ENCODE data around the gene TRIM2.

The TRIM2 gene

DNA sequence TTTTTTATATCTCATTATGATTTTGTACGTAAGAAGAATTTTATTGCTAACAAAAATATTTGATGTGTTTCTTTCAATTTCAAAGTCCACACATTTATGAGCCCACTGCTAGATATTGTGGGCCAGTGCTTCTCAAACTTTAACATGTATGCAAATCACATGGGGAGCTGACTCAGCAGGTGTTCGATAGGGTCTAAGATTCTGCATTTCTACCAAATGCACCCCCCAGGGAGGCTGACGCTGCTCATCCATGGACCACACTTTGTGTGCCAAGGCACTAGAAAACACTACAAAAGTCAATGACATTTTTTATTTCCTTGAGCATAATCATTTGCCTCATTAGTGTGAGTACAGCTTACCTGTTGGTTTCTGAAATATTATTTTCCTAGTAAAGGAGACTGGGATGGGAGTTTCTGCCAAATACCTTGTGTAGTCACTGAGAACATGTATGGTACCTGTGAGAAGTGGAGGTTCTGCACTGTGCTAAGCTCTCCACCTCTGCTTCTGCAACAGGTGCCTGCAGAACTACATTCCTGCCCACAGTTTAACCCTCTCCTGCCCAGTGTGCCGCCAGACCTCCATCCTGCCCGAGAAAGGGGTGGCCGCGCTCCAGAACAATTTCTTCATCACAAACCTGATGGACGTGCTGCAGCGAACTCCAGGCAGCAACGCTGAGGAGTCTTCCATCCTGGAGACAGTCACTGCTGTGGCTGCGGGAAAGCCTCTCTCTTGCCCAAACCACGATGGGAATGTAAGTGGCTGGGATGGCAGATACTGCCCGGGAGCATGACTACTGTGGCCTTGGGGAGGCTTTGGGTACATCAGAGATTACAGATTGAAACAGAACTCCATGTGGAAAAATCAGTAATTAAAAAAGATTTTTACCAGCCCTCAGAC is 71.4 kb downstream of the TRIM2 start:
- DNase-seq (ENCODE audit: low read depth), result no peak

DNA sequence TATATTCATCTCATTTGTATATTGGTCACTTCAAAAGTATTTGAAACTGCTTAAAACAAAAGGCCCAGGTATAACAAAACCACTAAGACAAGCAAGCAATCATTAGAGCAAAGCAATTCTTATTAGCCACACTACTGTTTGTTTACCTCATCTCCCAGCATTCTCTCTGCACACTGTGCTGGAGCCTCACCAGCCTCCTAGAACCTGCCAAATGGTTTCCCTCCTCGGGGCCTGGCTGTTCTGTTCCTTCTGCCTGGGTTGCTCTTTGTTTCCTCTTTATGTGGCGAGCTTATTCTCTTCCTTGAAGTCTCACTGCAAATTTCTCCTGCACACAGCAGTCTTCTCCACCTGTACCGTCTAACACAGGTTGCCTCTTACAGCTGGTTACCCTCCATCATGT is 72.7 kb downstream of the TRIM2 start:
- no peak for DNase-seq (ENCODE audit: low read depth)

DNA sequence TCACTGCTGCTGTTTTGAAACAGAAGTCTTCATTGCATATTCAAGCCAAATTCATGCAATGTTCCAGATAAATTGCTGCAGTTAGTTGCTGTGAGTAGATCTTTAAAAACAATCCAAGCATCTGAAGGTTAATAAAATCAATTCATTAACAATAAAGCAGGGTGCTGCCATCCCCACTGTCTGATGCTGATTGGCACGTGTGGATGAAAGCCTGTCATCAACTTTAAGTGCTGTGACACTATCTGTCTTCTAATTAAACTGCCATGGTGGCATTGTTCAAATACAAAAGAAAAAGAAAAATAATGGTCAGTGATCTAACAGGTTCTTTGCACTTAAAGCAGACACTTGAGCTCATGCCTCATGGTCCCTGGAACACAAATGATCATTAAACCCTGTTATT is 77.2 kb downstream of the TRIM2 start:
- DNase-seq (ENCODE audit: low read depth), result no peak

DNA sequence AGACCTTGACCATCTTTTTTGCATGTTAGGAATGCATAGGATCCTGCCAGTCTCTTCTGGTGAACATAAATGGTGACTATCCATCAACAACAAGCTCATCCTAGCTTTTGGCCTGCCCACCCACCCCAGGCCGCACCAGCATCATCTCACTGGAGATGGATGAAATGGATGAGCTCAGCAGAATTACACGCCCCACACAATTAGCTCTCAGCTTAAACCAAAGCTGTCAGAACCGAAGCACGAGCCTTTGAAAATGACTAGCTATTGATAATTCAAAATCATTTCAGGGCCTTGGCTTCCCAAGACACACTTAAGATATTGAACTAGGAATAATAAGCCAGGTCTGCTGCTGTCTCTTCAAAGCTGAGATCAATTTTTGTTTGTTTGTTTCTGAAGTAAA is 77.8 kb downstream of the TRIM2 start:
- no peak for DNase-seq (ENCODE audit: low read depth)

DNA sequence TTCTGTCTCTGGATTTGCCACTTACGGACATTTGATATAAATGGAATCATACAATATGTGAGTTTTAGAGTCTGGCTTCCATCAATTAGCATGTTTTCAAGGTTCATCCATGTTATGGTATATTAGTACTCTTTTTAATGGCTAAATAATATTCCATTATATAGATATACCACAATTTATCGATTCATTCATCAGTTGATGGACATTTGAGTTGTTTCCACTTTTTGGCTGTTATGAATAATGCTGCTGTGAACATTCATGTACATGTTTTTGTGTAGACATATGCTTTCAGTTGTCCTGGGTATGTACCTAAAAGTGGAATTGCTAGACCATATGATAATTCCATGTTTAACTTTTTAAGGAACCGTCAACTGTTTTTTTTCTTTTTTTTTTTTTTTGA is 79.0 kb downstream of the TRIM2 start:
- no peak for DNase-seq (ENCODE audit: low read depth)

DNA sequence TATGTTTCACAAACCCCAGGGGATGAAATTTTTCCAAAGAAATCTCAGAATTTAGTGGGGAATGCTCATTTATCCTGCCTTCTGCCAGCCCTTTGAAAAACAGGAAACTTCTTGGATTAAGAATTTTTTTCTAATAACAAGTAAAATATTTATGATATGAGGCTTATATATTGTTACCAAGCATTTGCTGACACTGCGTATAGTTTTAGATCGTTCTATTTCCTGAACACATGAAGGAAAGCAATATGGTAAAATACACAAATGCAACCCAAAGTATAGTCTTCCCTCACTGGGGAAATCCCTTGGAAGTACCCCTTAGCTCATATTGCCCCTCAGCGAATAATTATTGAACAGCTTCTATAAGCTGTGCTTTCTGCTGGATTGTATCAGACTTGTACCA is 85.9 kb downstream of the TRIM2 start:
- no peak for DNase-seq (ENCODE audit: low read depth)

DNA sequence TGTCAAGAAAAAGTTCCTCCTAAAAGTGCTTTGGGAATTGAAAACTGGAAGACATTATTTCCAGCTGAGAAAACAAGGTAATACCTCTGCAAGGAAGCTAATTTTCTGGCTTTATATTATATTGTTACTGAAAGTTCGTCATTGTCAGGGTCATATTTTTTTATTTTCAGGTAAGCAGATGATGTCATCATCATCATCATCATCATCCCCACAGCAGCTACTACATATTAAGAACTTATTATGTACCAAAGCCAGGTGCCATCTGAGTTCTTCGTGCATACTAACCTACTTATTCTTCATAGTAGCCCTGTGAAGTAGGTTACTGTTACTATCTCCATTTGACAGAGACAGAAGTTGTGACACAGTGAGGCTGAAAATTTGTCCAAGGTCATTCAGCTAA is 87.3 kb downstream of the TRIM2 start:
- DNase-seq (ENCODE audit: low read depth), result no peak

DNA sequence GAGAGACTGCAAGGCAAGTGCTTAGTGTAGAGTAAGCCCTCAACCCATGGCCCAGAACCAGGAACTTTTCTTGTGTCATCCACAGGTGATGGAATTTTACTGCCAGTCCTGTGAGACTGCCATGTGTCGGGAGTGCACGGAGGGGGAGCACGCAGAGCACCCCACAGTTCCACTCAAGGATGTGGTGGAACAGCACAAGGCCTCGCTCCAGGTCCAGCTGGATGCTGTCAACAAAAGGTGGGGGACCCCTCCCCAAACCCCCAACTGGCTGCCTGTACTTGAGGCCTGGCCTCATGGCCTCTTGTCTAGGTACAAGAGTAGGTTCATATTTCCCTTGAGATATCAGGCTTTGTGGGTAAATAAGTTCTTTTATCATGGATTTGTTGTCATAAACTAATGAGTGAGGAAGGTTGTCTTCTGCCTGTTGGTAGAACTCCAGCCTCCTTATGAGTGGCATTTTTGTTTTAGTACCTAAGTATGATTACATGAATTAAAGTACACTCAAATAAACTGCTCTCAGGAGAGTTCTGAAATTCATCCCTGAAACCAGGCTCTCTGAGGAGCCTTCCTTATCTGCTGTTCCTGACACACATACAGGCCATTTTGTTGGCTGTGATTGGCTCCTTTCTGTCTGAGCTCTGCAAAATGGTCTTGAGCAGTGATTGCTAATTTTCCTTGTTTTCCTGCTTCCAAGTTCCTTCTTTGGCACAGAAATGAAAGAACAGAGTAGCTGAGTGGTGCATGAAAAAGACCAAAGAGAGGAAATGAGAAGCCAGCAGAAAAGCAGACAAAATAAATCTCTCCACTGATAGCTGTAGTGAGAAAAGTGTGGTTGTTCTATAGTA is 88.9 kb downstream of the TRIM2 start:
- no peak for DNase-seq (ENCODE audit: low read depth)

DNA sequence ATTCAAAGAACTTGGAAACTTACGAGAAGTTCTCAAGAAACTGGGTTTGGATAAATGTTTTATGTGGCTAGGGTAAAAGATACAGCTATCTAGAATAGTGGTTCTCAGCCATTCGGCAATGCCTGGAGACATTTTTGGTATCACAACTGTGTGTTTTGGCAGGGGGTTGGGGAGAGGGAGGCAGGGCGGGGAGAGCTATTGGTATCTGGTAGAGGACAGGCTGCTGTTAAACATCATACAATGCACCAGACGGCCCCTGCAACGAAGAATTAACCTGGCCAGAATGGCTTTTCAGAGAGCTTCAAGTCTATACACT is 89.5 kb downstream of the TRIM2 start:
- DNase-seq (ENCODE audit: low read depth), result no peak

DNA sequence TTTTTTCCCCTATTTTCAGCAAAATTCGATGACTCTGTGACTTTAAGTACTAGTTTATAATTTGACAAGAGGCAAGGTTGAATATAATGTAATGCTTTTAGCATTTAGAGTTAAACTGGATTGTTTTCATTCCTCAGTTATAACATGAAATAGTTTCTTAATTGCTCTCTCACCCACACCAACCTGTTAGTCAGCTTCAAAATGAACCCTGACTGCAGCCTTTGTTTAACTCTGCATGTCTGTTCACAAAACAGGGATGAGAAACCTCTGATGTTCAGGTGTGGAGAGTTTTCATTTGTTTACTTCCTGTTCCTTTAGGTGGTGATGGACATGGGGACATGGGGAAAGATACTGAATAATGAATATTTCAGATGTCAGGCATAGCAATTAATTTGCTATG is 90.4 kb downstream of the TRIM2 start:
- no peak for DNase-seq (ENCODE audit: low read depth)

DNA sequence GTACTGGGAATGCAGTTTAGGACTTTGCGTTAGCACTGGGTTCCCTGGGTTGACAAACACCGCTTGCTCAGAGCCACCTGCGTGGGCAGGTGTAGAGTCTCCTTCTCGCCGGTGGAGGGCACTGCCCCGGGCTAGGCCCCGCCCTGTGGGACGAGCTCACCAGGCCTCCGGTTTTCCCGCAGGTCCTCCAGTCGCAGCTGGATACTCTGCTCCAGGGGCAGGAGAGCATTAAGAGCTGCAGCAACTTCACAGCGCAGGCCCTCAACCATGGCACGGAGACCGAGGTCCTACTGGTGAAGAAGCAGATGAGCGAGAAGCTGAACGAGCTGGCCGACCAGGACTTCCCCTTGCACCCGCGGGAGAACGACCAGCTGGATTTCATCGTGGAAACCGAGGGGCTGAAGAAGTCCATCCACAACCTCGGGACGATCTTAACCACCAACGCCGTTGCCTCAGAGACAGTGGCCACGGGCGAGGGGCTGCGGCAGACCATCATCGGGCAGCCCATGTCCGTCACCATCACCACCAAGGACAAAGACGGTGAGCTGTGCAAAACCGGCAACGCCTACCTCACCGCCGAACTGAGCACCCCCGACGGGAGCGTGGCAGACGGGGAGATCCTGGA is 91.0 kb downstream of the TRIM2 start:
- no peak for DNase-seq (ENCODE audit: low read depth)

DNA sequence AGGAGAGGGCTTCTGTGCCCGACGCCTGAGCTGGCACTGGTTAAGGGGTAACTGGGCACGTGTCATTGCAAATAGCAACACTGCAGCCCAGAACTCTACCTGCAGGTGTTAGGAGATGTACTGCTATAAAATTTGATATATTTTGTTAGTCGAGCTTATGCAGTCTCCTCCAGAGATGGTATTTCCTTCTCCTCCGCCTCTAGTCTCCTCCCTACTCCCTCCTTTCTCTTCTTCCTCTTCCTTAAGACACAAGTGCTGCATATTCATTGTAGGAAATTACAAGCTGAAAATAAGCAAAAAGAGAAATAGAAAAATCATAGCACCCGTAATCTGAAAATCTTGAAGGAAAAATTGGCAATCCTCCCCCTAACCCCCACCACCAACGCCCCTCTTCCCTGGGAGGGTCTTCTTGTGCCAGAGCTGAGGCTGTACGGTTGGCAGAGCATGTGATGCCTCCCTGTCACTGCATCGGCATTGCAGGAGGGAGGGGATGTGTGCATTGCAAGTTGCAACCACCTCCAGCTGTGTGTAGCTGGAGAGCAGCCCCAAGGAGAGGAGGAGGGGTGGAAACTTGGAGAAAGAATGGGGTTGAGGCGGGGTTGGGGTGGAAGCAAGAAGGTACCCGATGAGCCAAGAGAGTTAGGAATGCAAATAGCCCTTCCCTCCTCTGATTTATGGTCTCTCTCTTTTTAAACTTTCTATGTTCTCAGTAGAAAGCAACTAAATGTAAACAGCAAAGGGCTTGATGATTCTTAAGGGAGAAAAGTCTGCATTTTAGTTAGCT is 92.0 kb downstream of the TRIM2 start:
- no peak for DNase-seq (ENCODE audit: low read depth)

DNA sequence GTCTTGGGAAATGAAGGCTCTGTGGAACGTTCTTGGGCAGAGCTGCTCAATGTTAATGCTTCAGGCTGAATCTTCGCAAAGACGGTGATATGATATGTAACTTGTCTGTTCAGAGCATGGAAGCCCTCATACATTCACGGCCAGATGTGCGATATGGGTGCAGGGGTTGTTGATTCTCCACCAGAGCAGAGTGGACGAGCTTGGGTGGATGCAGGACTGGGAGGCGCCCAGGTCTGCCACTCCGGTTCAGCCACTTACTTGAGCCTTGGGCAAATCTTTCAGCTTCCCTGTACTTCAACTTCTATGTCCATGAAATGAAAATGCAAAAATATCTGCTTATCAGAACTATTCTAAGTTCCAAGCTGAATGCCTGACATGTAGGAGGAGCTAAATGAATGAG is 92.9 kb downstream of the TRIM2 start:
- DNase-seq (ENCODE audit: low read depth), result no peak

DNA sequence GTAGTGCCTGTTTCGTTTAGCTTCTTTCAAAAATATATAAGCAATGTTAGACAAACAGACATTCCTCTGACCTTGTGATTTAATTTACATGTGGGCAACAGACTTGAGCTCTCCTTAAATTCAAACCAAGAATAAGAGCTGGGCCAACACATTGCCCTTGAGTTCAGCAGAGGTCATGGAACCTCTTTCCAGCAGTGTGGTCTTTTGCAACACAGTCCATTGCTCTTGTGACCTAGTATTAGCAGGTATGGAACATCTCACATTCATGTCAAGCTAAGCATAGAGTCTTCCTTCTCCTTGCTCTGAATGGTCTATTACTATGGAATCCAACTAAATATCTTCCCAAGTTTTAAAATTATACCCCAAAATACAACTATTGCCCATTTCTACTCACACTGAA is 106.5 kb downstream of the TRIM2 start:
- no peak for DNase-seq (ENCODE audit: low read depth)

DNA sequence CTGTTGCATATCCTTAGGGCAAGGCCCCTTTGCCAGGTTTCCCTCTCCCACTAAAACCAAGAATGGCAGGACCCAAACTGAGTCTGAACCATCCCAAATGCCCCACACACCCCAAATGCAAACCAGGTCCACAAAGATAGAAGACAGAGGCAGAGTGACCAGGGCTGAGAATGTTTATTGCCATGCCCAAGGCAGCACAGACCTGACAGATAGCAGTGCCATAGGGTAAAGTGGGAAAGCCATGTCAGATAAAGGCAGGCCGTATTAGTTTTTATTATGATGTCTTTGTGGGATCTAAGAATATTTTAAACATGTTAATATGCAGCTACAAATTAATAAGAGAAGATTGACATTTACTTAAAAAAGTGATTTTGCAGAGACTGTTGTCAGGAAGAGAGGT is 110.7 kb downstream of the TRIM2 start:
- DNase-seq (ENCODE audit: low read depth), result no peak

DNA sequence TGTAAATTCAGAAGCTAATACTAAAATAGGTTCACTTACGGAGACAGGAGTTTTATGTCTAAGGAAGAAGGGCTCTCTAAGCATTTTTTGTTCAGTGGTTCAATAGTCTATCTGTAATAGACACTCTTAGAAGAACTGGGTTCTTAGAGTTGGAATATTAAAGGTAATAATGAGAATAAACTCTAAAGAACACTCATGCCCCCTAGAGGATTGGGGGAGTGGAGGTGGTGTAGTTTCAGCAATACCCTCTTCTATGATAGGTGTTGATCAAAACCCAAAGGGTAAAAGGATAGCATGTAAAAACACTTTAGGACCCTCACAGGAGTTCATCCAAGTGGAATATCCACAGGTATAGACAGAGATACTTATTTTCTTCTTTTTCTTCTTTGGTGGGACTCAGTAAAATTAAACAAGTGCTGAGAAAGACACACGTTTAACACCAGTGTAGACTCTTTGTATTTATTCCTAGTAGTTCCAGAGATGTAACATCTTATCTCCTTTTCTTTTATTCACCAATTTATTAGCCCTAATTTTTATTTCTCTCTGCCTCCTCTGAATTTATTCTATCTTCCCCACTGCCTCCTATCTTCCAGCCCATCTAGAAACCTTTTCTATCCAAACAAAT is 114.6 kb downstream of the TRIM2 start:
- DNase-seq (ENCODE audit: low read depth), result no peak

DNA sequence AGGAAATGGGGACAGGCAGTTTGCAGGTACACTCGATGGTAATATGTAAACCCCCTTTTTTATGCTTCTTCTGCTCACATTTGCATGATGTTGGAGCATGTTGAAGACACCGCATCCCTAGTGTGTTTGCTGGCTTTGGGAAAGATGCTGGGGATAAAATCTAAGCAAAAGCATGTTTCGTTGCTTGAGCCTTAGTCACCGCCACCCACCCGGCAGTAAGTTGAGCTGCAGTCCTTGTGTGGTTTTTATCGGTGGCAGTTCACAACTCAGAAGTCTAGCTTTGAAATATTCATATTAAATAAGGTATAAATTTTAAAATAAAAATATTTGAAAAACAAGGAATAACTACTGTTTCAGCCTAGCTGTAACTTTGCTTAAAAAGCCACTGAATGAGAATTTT is 118.5 kb downstream of the TRIM2 start:
- no peak for DNase-seq (ENCODE audit: low read depth)

DNA sequence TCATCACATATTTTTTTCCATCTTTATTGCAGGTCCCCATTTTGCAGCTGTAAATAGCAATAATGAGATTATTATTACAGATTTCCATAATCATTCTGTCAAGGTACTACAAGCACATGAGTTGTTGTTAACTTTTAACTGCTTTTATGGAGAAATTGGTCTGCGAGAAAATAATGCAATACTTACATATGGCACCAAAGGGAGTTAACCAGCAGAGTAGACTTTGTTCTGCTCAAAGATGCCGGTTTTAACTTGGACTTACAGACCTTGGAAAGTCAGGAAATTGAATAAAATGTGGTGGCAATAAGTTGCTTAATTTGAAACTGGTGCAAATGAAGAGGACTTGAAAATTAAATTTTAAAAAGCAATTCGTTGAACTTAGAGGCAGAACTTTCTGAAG is 119.8 kb downstream of the TRIM2 start:
- no peak for DNase-seq (ENCODE audit: low read depth)

DNA sequence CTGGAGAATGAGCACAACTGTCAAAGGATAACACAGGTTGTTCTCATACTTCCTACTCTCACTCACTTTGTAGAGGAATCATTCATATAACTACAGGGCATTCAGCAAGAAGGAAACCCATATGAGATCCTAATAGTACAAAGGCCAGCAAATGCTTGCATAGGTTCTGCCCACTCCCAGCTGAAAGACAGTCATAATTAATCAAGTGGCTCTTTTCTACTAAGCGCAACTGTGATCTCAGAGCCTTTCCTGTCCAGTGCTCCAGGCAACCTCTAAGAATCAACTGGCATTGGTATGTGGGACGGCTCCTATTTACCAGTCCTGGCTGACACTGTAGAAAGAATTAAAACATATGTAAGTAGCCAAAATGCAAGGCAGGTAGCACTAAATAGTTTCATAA is 121.3 kb downstream of the TRIM2 start:
- DNase-seq (ENCODE audit: low read depth), result no peak

DNA sequence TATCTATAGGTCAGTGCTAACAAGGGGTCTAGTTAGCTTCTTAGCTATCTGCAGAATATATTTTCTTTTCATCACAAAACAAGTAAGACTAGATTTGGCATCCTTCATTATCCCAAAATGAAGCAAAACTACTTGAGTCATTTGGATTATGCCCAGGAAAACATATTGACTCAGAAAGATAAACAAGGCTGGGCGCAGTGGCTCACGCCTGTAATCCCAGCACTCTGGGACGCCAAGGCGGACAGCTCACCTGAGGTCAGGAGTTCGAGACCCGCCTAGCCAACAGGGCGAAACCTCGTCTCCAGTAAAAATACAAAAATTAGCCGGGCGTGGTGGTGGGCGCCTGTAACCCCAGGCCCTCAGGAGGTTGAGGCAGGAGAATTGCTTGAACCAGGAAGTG is 122.3 kb downstream of the TRIM2 start:
- DNase-seq (ENCODE audit: low read depth), result no peak

DNA sequence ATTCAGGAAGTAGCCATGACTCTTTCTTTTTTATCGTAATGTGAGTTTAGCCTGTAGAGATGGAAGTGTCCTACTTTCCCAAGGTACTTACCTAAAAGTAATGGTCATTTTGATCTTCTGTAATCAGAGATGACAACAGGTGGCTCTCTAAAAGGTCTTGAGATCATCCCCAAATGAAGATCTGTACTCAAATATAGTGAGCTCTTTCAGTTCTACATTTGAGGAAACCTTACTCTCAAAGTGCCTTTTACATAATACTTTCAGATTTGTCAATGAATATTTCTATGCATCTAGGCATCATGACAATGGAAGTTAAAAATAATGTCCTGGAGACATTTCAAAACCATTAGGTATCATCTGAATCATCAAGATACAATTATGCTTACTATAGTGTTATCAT is 123.0 kb downstream of the TRIM2 start:
- DNase-seq (ENCODE audit: low read depth), result no peak

DNA sequence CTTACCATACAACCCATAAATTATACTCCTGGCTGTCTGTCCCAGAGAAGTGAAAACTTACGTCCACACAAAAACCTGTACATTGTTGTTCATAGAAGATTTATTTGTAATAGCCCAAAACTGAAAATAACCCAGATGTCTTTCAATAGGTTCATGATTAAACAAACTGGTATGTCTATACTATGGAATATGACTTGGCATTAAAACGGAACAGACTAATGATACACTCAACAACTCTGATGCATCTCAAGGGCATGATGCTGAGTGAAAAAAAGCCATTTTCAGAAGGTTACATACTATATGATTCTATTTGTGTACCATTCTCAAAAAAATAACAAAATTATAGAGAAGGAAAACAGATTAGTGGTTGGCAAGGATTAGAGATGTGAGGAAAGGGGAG is 128.7 kb downstream of the TRIM2 start:
- DNase-seq (ENCODE audit: low read depth), result no peak
